ENCODE data around the gene GALNT17. TPM values are rescaled to one million over a fixed set of nuclear protein-coding genes. Genes with fewer than 3 reads are reported as not detected.

Gene GALNT17
- total and polyA plus RNA-seq, 5 experiments from 2014 or later: not detected

DNA sequence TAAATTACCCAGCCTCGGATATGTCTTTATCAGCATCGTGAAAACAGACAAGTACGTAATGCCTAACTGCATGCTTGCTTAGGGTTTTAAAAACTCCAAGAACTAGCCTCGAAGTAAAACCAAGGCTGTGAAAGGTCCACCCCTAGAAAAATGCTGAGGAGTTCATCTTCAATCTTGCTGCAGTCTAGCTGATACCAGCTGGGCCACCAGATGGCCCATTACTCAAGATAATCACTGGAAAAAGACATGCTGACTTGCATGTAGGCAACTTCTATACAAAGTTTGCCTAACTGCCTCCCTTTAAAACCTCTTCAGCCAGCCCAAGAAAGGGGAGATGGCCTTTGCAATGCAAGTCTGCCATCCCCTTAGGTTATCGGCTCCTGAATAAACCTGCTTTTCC lies 614.1 kb downstream of the GALNT17 start:
- no peak overlapping the region for H3K27ac Mint-ChIP-seq
- peaks cover 0 to 14% (median 10%) of the 10 kb centered on the region in 9 donors for H3K9me3 Mint-ChIP-seq
- DNase-seq (no peak), ATAC-seq (no peak)
- H3K4me3 Mint-ChIP-seq: no peak overlapping the region
- H3K4me1 Mint-ChIP-seq: peaks cover 0 to 1% (median 0%) of the 10 kb centered on the region in 4 donors
- H3K36me3 Mint-ChIP-seq: peaks cover 0 to 4% (median 0%) of the 10 kb centered on the region in 3 donors
- peaks cover 3 to 20% (median 9%) of the 10 kb centered on the region in 5 donors for H3K27me3 Mint-ChIP-seq
- POLR2A ChIA-PET: no interaction called here

DNA sequence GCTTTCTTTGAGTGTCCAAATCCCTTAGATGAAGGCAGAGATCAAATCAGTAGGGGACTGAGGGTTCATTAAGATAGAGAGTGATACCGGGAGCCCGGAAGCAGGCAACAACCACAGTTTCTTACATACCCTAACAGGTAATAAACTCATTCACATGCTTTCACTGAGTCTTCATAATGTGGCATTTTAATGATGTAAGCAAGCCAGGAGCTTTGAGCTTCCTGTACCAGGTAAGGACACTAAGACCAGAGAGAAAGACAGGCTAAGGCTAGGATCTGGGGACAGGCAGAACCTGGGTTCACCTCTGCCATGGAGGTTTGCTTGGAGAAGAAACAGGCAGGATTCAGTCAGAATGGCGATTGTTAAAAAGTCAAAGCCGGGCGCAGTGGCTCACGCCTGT lies 618.3 kb downstream of the GALNT17 start:
- POLR2A ChIA-PET: no interaction called here
- peaks cover 9 to 54% (median 29%) of the 10 kb centered on the region in 5 donors for H3K27me3 Mint-ChIP-seq

DNA sequence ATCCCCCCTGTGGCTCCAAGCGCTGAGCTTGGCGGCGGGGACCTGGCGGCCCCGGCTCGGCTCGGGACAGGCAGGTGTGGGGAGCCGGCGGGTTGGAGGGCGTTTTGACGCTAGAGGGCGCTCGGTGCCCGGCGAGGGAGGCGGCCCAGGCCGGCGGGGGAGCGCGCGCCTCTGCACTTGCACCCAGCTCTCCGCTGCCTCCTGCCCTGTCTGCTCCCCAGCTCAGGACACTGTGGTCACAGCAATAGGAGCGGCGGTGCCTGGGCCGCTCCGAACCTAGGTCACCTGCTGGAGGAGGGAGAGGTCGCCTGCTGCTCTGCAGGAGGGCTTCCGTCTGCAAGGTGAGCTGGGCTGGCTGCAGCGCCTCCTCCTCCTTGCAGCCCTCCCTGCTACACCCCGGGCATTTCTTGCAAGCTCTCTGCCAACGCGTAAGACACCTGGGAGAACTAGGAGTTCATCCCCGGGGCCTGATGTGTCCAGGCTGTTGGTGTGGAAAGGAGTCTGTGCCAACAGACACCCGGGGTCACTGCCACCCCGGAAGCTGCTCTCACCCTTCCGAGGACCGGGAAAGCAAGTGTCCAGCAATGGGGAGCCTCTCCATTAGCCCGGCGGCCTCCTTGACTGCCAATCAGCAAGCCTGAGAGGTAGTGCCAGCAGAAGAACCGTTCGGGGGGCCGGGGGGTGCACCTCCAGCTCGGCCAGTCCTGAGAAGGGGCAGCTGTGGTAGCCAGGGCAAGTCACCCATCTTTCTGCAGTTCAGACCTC lies 620.4 kb downstream of the GALNT17 start:
- H3K4me3 Mint-ChIP-seq: no peak overlapping the region
- no peaks in the 10 kb centered on the region for H3K4me1 Mint-ChIP-seq
- DNase-seq: peak in 3 of 10 donors; percentile 8 to 14 (median 9)
- H3K9me3 Mint-ChIP-seq: peaks cover 2 to 35% (median 16%) of the 10 kb centered on the region in 9 donors
- H3K27me3 Mint-ChIP-seq: peaks cover 9 to 55% (median 29%) of the 10 kb centered on the region in 5 donors
- ATAC-seq: no peak
- H3K36me3 Mint-ChIP-seq: peaks cover 0 to 13% (median 0%) of the 10 kb centered on the region in 3 donors
- POLR2A ChIA-PET: no interaction called here
- no peak overlapping the region for H3K27ac Mint-ChIP-seq

More for the DNA sequence above, 618.3 kb downstream of the GALNT17 start:
- Mint-ChIP-seq H3K36me3 (peaks cover 0 to 4% (median 0%) of the 10 kb centered on the region in 3 donors), H3K27ac (no peak overlapping the region), H3K4me1 (no peaks in the 10 kb centered on the region), H3K4me3 (no peak overlapping the region), H3K9me3 (peaks cover 2 to 20% (median 9%) of the 10 kb centered on the region in 9 donors)
- DNase-seq (no peak), ATAC-seq (no peak)

- H3K27ac Mint-ChIP-seq: no peak overlapping the region
- peaks cover 1 to 36% (median 19%) of the 10 kb centered on the region in 9 donors for H3K9me3 Mint-ChIP-seq
- H3K36me3 Mint-ChIP-seq: peaks cover 0 to 13% (median 0%) of the 10 kb centered on the region in 3 donors
- H3K4me3 Mint-ChIP-seq: no peak overlapping the region
- ATAC-seq (no peak), DNase-seq (no peak)
- H3K4me1 Mint-ChIP-seq: no peaks in the 10 kb centered on the region
- peaks cover 5 to 55% (median 29%) of the 10 kb centered on the region in 5 donors for H3K27me3 Mint-ChIP-seq
- POLR2A ChIA-PET: no interaction called here
These were observed 621.3 kb downstream of the GALNT17 start for GRCh38 chr7:71753236-71753635.

- Mint-ChIP-seq H3K9me3 (peaks cover 1 to 31% (median 17%) of the 10 kb centered on the region in 9 donors), H3K36me3 (peaks cover 0 to 9% (median 0%) of the 10 kb centered on the region in 3 donors), H3K4me3 (no peak overlapping the region), H3K4me1 (no peaks in the 10 kb centered on the region), H3K27ac (peak overlapping the region in 1 of 10 donors; percentile 84), H3K27me3 (peaks cover 5 to 50% (median 27%) of the 10 kb centered on the region in 5 donors)
- POLR2A ChIA-PET: no interaction called here
- DNase-seq: no peak
- ATAC-seq: no peak
These were observed 622.2 kb downstream of the GALNT17 start for GRCh38 chr7:71753956-71754664.

DNA sequence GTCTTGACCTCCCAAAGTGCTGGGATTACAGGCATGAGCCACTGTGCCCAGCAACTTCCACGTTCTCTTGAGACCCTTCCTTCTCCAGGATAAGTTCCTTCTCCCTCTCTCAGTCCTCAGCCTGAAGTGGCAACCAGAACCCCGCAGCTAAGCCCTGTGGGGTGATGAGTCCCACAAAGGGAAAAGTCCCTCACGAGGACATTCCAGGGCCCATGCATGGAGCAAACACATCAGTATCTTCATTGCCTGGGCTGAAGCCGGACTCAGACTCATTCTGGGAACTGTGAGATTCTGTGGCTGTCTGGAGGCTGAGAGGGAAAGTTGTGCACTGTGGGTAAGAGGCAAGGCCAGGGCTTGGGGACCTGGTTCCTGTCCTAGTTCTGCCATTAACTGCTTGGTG lies 622.9 kb downstream of the GALNT17 start:
- Mint-ChIP-seq H3K27me3 (peaks cover 5 to 46% (median 24%) of the 10 kb centered on the region in 5 donors), H3K36me3 (peaks cover 0 to 8% (median 0%) of the 10 kb centered on the region in 3 donors), H3K27ac (no peak overlapping the region), H3K4me1 (no peaks in the 10 kb centered on the region), H3K4me3 (no peak overlapping the region), H3K9me3 (peaks cover 1 to 28% (median 18%) of the 10 kb centered on the region in 9 donors)
- POLR2A ChIA-PET: no interaction called here
- no peak for DNase-seq
- ATAC-seq: no peak

DNA sequence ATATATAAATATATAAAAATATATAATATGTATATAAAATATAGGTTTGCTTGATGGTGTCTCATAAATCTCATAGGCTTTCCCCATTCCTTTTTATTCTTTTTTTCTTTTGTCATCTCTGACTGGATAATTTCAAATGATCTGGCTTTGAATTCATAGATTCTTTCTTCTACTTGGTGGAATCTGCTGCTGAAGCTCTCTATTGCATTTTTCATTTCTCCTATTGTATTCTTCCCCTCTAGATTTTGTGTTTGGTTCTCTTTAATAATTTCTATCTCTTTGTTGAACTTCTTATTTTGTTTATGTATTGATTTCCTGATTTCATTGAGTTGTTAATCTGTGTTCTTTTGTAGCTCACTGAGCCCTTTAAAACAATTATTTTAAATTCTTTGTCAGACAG lies 629.4 kb downstream of the GALNT17 start:
- H3K4me3 Mint-ChIP-seq: no peak overlapping the region
- peaks cover 0 to 26% (median 0%) of the 10 kb centered on the region in 3 donors for H3K36me3 Mint-ChIP-seq
- ATAC-seq (no peak), DNase-seq (no peak)
- no peaks in the 10 kb centered on the region for H3K4me1 Mint-ChIP-seq
- peaks cover 10 to 47% (median 34%) of the 10 kb centered on the region in 9 donors for H3K9me3 Mint-ChIP-seq
- no peaks in the 10 kb centered on the region for H3K27me3 Mint-ChIP-seq
- POLR2A ChIA-PET: no interaction called here
- H3K27ac Mint-ChIP-seq: no peak overlapping the region

Small RNAs within 50 kb of the gene (microRNA-seq; reads per million reads assigned to microRNA genes)
- gene MIR3914-1 (ENCODE audit: borderline microRNAs expressed): not detected
- not detected for gene MIR3914-2 (ENCODE audit: borderline microRNAs expressed)

All from naive thymus-derived CD8-positive, alpha-beta T cell (primary cell).